Breast epithelium (tissue), 4 donors: ENCODE measurements around the gene ROR2. TPM values are rescaled to one million over a fixed set of nuclear protein-coding genes. Genes with fewer than 3 reads are reported as not detected.
"Not testable (repeated sequence)": the region's sequence is repeated elsewhere in the genome, so short reads cannot be mapped to it uniquely, and the experiment has no call there.

Experiments used
- DNase-seq, 2 donors: peaks; one replicate each; pipeline ENCODE4 v3.0.0-alpha.2; 2019; ENCODE audit warnings: low spot score in 2 of 2
- H3K27ac ChIP-seq, 2 donors: fragments of 200-600 bp; sonication (generic) in 1 of 2; one replicate each; pipeline ENCODE4 v1.5.1; 2016 to 2019; ENCODE audit warnings: mild to moderate bottlenecking in 1 of 2
- H3K27me3 ChIP-seq, 2 donors: fragments of 200-600 bp; sonication (generic) in 1 of 2; one replicate each; pipeline versions ENCODE4 v1.5.1 to v1.6.0; 2017 to 2019; ENCODE audit warnings: control low read depth in 1 of 2, mild to moderate bottlenecking in 1 of 2
- H3K36me3 ChIP-seq: fragments of 200-600 bp; one replicate; pipeline ENCODE4 v1.5.1; 2019
- H3K4me1 ChIP-seq, 2 donors: fragments of 200-600 bp; sonication (generic); one replicate each; pipeline ENCODE4 v1.5.1; 2016 to 2019; ENCODE audit warnings: control low read depth in 1 of 2
- H3K4me3 ChIP-seq, 3 donors: fragments of 200-600 bp; sonication (generic); 1 replicate in 2 of 3; 2 replicates in 1 of 3; pipeline ENCODE4 v1.5.1; 2016 to 2019; ENCODE audit warnings: mild to moderate bottlenecking in 3 of 3, moderate library complexity in 2 of 3
- H3K9me3 ChIP-seq, 2 donors: fragments of 200-600 bp; sonication (generic) in 1 of 2; one replicate each; pipeline ENCODE4 v1.5.1; 2016 to 2019; ENCODE audit warnings: control low read depth in 1 of 2
- POLR2A ChIP-seq: fragments of 450-650 bp; IDR thresholded peaks from one replicate; pipeline ENCODE4 v1.6.1; 2016; ENCODE audit warnings: antibody characterized with exemption, mild to moderate bottlenecking, moderate library complexity
- POLR2AphosphoS5 ChIP-seq, 3 donors: sonication (generic); formaldehyde crosslinking; IDR thresholded peaks; one replicate each; pipeline ENCODE4 v1.6.1; 2017; ENCODE audit warnings: antibody characterized with exemption in 3 of 3
- intact Hi-C: fragments of 100-400 bp; cut with DNase I; formaldehyde crosslinking; loops from one replicate; pipeline ENCODE4 v1.15.1; 2023; ENCODE audit warnings: low total_unique reads
- total RNA-seq, 3 donors: library from RNA; depleted of rRNA; stranded (reverse); fragments of >200 nt; gene quantifications; one replicate each; pipeline ENCODE4 v1.1.0, GENCODE V29; 2016
- TF ChIP-seq, protein P1 (sequence below), 3 donors: fragments of 450-650 bp; IDR thresholded peaks; one replicate each; pipeline ENCODE4 v1.5.1; 2016 to 2017; ENCODE audit warnings: antibody characterized with exemption in 3 of 3, mild to moderate bottlenecking in 3 of 3, moderate library complexity in 3 of 3

The ROR2 gene
- total RNA-seq, 3 donors from 2014 or later, result 2.1 to 25.6 (median 10.2) TPM

DNA sequence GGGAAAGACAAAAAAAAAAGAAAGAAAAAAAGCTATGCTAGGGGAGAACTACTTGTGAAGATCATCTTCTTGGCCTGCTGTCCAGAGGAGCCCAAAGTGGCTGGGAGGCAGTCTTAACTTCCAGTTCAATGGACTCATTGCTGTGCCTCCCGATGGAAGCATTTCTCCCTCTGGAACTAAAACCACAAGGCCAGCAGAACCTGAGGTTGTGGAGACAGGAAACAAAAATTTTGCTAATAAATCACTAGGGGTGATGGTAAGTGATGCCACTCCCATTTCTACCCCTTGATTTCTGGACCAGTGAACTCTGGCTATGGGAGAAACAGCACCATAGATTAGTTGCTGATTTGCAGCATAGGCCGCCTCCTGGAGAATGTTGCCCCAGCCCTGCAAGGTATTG, 402.9 kb downstream of the ROR2 start:
- Histone ChIP-seq H3K27me3 (no peaks in the 10 kb centered on the region), H3K27ac (no peak overlapping the region), H3K9me3 (no peaks in the 10 kb centered on the region), H3K4me3 (no peak overlapping the region), H3K4me1 (no peaks in the 10 kb centered on the region), H3K36me3 (no peaks in the 10 kb centered on the region)
- intact Hi-C loops, result no loop called here
- TF ChIP-seq POLR2A, result no peak
- no peak for TF ChIP-seq POLR2AphosphoS5 (IDR thresholded peaks at IDR 0.05)
- TF ChIP-seq, protein P1, sequence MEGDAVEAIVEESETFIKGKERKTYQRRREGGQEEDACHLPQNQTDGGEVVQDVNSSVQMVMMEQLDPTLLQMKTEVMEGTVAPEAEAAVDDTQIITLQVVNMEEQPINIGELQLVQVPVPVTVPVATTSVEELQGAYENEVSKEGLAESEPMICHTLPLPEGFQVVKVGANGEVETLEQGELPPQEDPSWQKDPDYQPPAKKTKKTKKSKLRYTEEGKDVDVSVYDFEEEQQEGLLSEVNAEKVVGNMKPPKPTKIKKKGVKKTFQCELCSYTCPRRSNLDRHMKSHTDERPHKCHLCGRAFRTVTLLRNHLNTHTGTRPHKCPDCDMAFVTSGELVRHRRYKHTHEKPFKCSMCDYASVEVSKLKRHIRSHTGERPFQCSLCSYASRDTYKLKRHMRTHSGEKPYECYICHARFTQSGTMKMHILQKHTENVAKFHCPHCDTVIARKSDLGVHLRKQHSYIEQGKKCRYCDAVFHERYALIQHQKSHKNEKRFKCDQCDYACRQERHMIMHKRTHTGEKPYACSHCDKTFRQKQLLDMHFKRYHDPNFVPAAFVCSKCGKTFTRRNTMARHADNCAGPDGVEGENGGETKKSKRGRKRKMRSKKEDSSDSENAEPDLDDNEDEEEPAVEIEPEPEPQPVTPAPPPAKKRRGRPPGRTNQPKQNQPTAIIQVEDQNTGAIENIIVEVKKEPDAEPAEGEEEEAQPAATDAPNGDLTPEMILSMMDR (IDR thresholded peaks at IDR 0.05), result no peak
- no peak for DNase-seq

DNA sequence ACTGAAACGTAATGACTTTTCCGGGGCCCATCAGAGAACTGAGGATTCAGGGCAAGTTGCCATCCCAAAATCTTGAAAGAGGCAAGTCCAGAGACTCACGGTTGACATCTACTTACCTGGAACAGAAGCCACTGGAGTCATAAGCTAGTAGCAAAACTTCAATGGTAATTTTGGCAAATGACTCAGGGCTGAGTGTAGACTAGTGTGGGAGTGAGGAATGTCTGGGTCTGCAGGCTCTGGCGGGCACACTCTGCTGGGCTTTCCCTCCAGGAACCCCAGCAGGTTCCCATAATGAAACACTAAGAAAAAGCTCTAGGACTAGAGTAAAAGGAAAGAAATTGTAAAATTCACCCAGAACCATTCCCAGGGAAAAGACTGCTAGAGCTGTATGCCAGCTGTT, 403.5 kb downstream of the ROR2 start:
- TF ChIP-seq POLR2A (no peak), POLR2AphosphoS5 (IDR thresholded peaks at IDR 0.05) (no peak)
- TF ChIP-seq, protein P1 (IDR thresholded peaks at IDR 0.05), result no peak
- H3K4me3 ChIP-seq, result no peak overlapping the region
- H3K4me1 ChIP-seq, result no peaks in the 10 kb centered on the region
- no peak for DNase-seq
- no peak overlapping the region for H3K27ac ChIP-seq
- H3K9me3 ChIP-seq, result no peaks in the 10 kb centered on the region
- no peaks in the 10 kb centered on the region for H3K27me3 ChIP-seq
- no peaks in the 10 kb centered on the region for H3K36me3 ChIP-seq
- intact Hi-C loops, result no loop called here

DNA sequence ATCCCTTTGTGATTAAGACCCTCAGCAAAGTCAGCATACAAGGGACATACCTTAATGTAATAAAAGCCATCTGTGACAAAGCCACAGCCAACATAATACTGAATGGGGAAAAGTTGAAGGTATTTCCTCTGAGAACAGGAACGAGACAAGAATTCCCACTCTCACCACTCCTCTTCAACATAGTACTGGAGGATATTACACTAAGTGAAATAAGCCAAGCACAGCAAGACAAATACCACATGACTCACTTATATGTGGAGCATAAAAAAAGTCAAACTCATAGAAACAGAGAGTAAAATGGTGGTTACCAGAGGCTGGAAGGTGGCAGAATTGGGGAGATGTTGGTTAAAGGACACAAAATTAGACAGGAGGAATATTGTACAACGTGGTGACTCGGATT, 408.3 kb downstream of the ROR2 start:
- no peak overlapping the region for H3K27ac ChIP-seq
- TF ChIP-seq, protein P1 (IDR thresholded peaks at IDR 0.05), result no peak
- TF ChIP-seq POLR2A (no peak), POLR2AphosphoS5 (IDR thresholded peaks at IDR 0.05) (no peak)
- H3K4me1 ChIP-seq, result no peaks in the 10 kb centered on the region
- H3K9me3 ChIP-seq, result no peaks in the 10 kb centered on the region
- H3K36me3 ChIP-seq, result no peaks in the 10 kb centered on the region
- DNase-seq, result no peak
- intact Hi-C loops, result no loop called here
- H3K4me3 ChIP-seq, result no peak overlapping the region
- H3K27me3 ChIP-seq, result no peaks in the 10 kb centered on the region

DNA sequence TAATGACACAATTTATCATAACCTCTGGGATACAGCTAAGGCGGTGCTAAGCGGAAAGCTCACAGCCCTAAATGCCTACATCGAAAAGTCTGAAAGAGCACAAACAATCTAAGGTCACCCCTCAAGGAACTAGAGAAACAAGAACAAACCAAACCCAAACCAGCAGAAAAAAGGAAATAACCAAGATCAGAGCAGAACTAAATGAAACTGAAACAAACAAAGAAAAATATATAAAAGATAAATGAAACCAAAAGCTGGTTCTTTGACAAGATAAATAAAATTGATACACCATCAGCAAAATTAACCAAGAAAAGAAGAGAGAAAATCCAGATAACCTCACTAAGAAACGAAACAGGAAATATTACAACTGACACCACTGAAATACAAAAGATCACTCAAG, 409.5 kb downstream of the ROR2 start:
- H3K4me1 ChIP-seq, H3K4me3 ChIP-seq, intact Hi-C loops, H3K27ac ChIP-seq, H3K27me3 ChIP-seq, H3K36me3 ChIP-seq, DNase-seq, H3K9me3 ChIP-seq: not testable (repeated sequence)

DNA sequence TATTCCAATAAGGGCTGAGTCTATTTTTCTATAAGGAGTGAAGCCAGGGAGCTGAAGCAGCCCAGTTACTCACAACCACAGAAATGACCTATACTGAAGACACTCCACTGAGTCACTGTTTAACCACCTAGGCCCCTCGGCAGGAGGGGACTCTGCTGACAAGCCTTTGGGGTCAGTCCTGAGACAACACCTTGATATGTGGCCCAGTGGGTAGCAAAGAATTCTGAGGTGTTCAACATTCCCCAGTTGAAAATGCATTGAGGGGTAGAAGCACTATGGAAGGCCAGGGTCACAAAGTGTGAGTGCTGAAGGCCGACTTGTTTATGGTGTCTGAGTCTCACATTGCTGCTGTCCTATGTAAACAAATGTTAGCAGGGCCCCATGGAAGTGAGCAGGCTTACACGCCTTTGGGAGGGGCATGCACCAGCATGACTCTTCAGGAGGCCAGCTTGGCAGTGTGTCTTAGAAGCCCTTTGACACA, 413.8 kb downstream of the ROR2 start:
- Histone ChIP-seq H3K27me3 (no peaks in the 10 kb centered on the region), H3K36me3 (no peaks in the 10 kb centered on the region), H3K9me3 (no peaks in the 10 kb centered on the region), H3K4me3 (no peak overlapping the region), H3K4me1 (no peaks in the 10 kb centered on the region), H3K27ac (no peak overlapping the region)
- intact Hi-C loops, result loop anchor here (10.0 kb wide), 1 partner anchor 1031 kb away; no protein-coding TSS in a partner anchor
- TF ChIP-seq POLR2AphosphoS5 (IDR thresholded peaks at IDR 0.05) (no peak), POLR2A (no peak)
- TF ChIP-seq, protein P1 (IDR thresholded peaks at IDR 0.05), result no peak
- no peak for DNase-seq

DNA sequence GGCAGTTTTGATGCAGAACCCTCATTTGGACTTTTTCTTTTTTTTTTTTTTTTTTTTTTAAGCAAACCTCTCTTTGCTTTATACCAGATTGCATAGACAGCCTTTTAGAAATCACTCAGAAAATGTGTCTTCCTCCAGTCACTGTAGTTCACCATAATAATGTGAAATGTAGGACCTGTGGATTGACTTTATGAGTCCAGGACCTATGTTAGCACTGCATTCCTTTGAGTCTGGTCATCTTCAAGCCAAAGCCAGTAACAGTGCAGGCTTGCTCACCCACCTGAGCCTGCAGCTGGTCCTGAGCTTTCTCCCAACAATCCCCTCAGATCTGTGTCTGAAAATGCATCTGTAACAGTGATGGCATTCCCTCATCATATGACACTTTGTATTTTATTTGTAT, 415.7 kb downstream of the ROR2 start:
- DNase-seq, result no peak
- no peaks in the 10 kb centered on the region for H3K27me3 ChIP-seq

More for the DNA sequence above, 415.7 kb downstream of the ROR2 start:
- no peaks in the 10 kb centered on the region for H3K4me1 ChIP-seq
- intact Hi-C loops, result loop anchor here (10.0 kb wide), 1 partner anchor 1030 kb away; no protein-coding TSS in a partner anchor
- TF ChIP-seq POLR2A, result no peak
- no peak for TF ChIP-seq POLR2AphosphoS5 (IDR thresholded peaks at IDR 0.05)
- TF ChIP-seq, protein P1 (IDR thresholded peaks at IDR 0.05), result no peak
- H3K27ac ChIP-seq, result no peak overlapping the region
- no peak overlapping the region for H3K4me3 ChIP-seq
- H3K9me3 ChIP-seq, result no peaks in the 10 kb centered on the region
- no peaks in the 10 kb centered on the region for H3K36me3 ChIP-seq
